Uterus (tissue), 4 donors: ENCODE results near the gene CCDC157. TPM values are rescaled to one million over a fixed set of nuclear protein-coding genes. Genes with fewer than 3 reads are reported as not detected.

ENCODE experiments used
- DNase-seq, 2 donors: peaks; one replicate each; pipeline ENCODE4 v3.0.0-alpha.2; 2019 to 2020
- H3K27ac ChIP-seq, 2 donors: fragments of 200-600 bp; sonication (generic); 1 replicate in 1 of 2; 2 replicates in 1 of 2; pipeline ENCODE4 v1.5.1; 2016 to 2018
- H3K27me3 ChIP-seq, 2 donors: fragments of 200-600 bp; sonication (generic); one replicate each; pipeline ENCODE4 v1.5.1; 2018 to 2019; ENCODE audit warnings: control low read depth in 1 of 2
- H3K36me3 ChIP-seq, 2 donors: fragments of 200-600 bp; sonication (generic); one replicate each; pipeline ENCODE4 v1.5.1; 2019; ENCODE audit warnings: control low read depth in 1 of 2
- H3K4me1 ChIP-seq, 2 donors: fragments of 200-600 bp; sonication (generic); one replicate each; pipeline ENCODE4 v1.5.1; 2018 to 2019; ENCODE audit warnings: control low read depth in 1 of 2
- H3K4me3 ChIP-seq, 2 donors: fragments of 200-600 bp; sonication (generic); 1 replicate in 1 of 2; 2 replicates in 1 of 2; pipeline ENCODE4 v1.5.1; 2018 to 2019; ENCODE audit warnings: mild to moderate bottlenecking in 1 of 2
- H3K9me3 ChIP-seq, 2 donors: fragments of 200-600 bp; sonication (generic); one replicate each; pipeline ENCODE4 v1.5.1; 2019; ENCODE audit warnings: control low read depth in 1 of 2
- CTCF ChIP-seq, 4 experiments: fragments of 200-600 bp in 2 of 4; fragments of 450-650 bp in 2 of 4; sonication (generic) in 2 of 4; IDR thresholded peaks; one replicate each; pipeline ENCODE4 v1.5.1; 2016 to 2019; ENCODE audit warnings: antibody characterized with exemption in 4 of 4, mild to moderate bottlenecking in 2 of 4, moderate library complexity in 1 of 4
- POLR2A ChIP-seq, 2 donors: fragments of 450-650 bp; IDR thresholded peaks; one replicate each; pipeline ENCODE4 v1.6.1; 2016; ENCODE audit warnings: antibody characterized with exemption in 2 of 2, mild to moderate bottlenecking in 1 of 2, moderate library complexity in 1 of 2
- intact Hi-C: fragments of 100-400 bp; cut with DNase I; formaldehyde crosslinking; loops from one replicate; pipeline ENCODE4 v1.15.1; 2023; ENCODE audit warnings: low total_unique reads
- total RNA-seq, 4 donors: library from RNA; depleted of rRNA in 3 of 4; stranded (reverse); fragments of >200 nt in 3 of 4; gene quantifications; one replicate each; pipeline versions ENCODE4 v1.1.0 to v1.2.4, GENCODE V29; 2014 to 2023
- donor health status: DM: yes; HTN: yes; CAD: no.

Gene CCDC157
- total RNA-seq, 4 donors from 2014 or later, result 2.9 to 6.8 (median 4.6) TPM; not detected in 1

- intact Hi-C loops, result no loop called here
- TF ChIP-seq CTCF (IDR thresholded peaks at IDR 0.05), result no peak
- H3K9me3 ChIP-seq, result no peaks in the 10 kb centered on the region
- peaks cover 0 to 4% of the 10 kb centered on the region in 2 donors for H3K4me1 ChIP-seq
- H3K27me3 ChIP-seq, result no peaks in the 10 kb centered on the region
- peak overlapping the region; percentile 63 to 81 for H3K27ac ChIP-seq
- no peaks in the 10 kb centered on the region for H3K36me3 ChIP-seq
- peak overlapping the region; percentile 67 to 71 for H3K4me3 ChIP-seq
- peak in 1 of 2 donors; percentile 43 for DNase-seq
Observed at GRCh38 chr22:30326255-30326705, 30.5 kb upstream of the CCDC157 start.

GRCh38 chr22:30326706-30327362 lies 30.0 kb upstream of the CCDC157 start, which contains the start of gene TBC1D10A:
Gene TBC1D10A (minus strand): TSS chr22:30326941. CDS start chr22:30326881, 60 bp downstream.
- Histone ChIP-seq H3K4me1 (peaks cover 0 to 4% of the 10 kb centered on the region in 2 donors), H3K27me3 (no peaks in the 10 kb centered on the region), H3K27ac (peak within 1 kb of the TSS; percentile 63 to 81), H3K4me3 (peak within 1 kb of the TSS; percentile 67 to 71), H3K36me3 (no peaks in the 10 kb centered on the region), H3K9me3 (no peaks in the 10 kb centered on the region)
- DNase-seq, result peak; percentile 86 to 87
- intact Hi-C loops, result no loop called here
- TF ChIP-seq CTCF (IDR thresholded peaks at IDR 0.05), result peak in 1 of 4 experiments; percentile 5
- TF ChIP-seq POLR2A (IDR thresholded peaks at IDR 0.05), result peak; percentile 90

GRCh38 chr22:30327864-30328345 lies 28.9 kb upstream of the CCDC157 start:
- no peaks in the 10 kb centered on the region for H3K9me3 ChIP-seq
- intact Hi-C loops, result no loop called here
- H3K27ac ChIP-seq, result peak overlapping the region in 1 of 2 donors; percentile 81
- H3K36me3 ChIP-seq, result no peaks in the 10 kb centered on the region
- TF ChIP-seq POLR2A (IDR thresholded peaks at IDR 0.05), result no peak
- TF ChIP-seq CTCF (IDR thresholded peaks at IDR 0.05), result no peak
- peaks cover 0 to 4% of the 10 kb centered on the region in 2 donors for H3K4me1 ChIP-seq
- no peaks in the 10 kb centered on the region for H3K27me3 ChIP-seq
- no peak for DNase-seq
- no peak overlapping the region for H3K4me3 ChIP-seq

GRCh38 chr22:30328466-30329049 lies 28.2 kb upstream of the CCDC157 start:
- DNase-seq, result no peak
- no peak overlapping the region for H3K4me3 ChIP-seq
- intact Hi-C loops, result no loop called here
- H3K27me3 ChIP-seq, result no peaks in the 10 kb centered on the region
- H3K4me1 ChIP-seq, result peaks cover 0 to 4% of the 10 kb centered on the region in 2 donors
- no peaks in the 10 kb centered on the region for H3K9me3 ChIP-seq
- H3K36me3 ChIP-seq, result no peaks in the 10 kb centered on the region
- H3K27ac ChIP-seq, result no peak overlapping the region
- TF ChIP-seq POLR2A (IDR thresholded peaks at IDR 0.05) (no peak), CTCF (IDR thresholded peaks at IDR 0.05) (no peak)

- no peaks in the 10 kb centered on the region for H3K9me3 ChIP-seq
- DNase-seq, result no peak
- H3K27ac ChIP-seq, result no peak overlapping the region
- H3K36me3 ChIP-seq, result no peaks in the 10 kb centered on the region
- no peak overlapping the region for H3K4me3 ChIP-seq
- no peak for TF ChIP-seq CTCF (IDR thresholded peaks at IDR 0.05)
- intact Hi-C loops, result no loop called here
- peaks cover 0 to 1% of the 10 kb centered on the region in 2 donors for H3K4me1 ChIP-seq
- H3K27me3 ChIP-seq, result no peaks in the 10 kb centered on the region
Observed at GRCh38 chr22:30332551-30332950, 24.3 kb upstream of the CCDC157 start.
